GM21619 (cell line): Measurements from ENCODE around the gene NEB.
"Not testable (repeated sequence)": the region's sequence is repeated elsewhere in the genome, so short reads cannot be mapped to it uniquely, and the experiment has no call there.

Experiments
- ATAC-seq: cut with Tn5 transposase; IDR thresholded peaks from one replicate; pipeline ENCODE4 v1.9.1; 2021; ENCODE audit not compliant: unreplicated experiment

Gene NEB

GRCh38 chr2:151569167-151569566, 165.1 kb downstream of the NEB start:
- ATAC-seq, result no peak

- no peak for ATAC-seq
These were observed 165.8 kb downstream of the NEB start for GRCh38 chr2:151568501-151568900.

DNA sequence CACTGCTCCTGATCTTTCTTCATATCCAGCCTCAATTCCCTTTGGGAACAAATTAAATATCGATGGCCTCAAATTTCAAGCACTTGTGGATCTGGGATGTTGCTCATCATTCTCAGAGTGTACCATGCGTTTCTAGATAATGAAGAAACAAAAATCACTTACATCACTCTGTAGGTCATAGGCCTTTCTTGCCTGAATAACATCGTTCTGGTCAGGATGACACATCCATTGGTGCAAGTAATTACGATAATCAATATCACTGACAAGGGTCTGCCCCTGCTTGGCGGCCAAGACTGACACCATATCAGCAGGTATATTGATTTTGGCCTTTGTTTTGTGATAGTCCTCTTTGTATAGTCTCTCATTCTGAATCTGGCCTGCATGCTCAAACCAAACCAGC, 167.3 kb downstream of the NEB start:
- no peak for ATAC-seq

DNA sequence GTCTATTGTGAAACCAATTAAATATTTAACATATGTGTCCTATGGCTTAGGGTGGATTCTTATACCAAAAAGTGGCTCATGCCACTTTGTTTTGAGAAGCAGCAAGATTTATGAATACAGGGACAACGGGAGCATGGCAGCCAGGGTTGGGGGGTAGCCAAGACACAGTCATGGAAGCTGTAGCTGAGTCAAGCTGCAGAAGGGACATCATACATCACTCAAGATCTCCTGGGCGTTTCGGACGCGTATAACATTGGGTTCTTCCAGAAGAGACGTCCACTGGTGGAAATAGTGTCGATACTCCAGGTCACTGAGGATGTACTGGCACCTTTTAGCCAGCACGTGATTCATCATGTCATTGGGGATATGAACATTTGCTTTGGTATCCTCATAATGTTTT, 171.9 kb downstream of the NEB start:
- ATAC-seq, result no peak

DNA sequence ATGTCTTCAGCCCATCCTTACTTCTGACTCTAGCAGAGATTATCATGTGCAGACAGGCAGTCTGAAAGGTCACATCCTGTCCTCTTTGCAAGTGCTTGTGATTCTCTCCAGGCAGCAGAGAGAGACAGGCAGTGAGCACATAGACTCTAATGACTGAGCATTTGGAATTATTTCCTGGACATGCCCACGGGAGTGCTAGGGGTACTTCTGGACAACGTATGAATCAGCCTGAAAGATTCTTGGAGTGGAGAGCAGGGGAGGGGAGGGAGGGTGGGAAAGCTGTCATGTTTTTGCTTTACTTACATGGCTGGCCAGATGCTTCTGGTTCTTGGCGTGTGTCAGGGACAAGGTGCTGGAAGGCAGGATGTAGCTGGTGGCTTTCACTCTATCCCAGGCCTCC, 174.0 kb downstream of the NEB start:
- ATAC-seq, result no peak

DNA sequence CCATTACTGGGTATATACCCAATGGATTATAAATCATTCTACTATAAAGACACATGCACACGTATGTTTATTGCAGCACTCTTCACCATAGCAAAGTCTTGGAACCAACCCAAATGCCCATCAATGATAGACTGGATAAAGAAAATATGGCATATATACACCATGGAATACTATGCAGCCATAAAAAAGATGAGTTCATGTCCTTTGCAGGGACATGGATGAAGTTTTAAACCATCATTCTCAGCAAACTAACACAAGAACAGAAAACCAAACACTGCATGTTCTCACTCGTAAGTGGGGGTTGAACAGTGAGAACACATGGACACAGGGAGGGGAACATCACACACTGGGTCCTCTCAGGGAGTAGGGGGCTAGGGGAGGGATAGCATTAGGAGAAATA, 174.8 kb downstream of the NEB start:
- ATAC-seq, result not testable (repeated sequence)

DNA sequence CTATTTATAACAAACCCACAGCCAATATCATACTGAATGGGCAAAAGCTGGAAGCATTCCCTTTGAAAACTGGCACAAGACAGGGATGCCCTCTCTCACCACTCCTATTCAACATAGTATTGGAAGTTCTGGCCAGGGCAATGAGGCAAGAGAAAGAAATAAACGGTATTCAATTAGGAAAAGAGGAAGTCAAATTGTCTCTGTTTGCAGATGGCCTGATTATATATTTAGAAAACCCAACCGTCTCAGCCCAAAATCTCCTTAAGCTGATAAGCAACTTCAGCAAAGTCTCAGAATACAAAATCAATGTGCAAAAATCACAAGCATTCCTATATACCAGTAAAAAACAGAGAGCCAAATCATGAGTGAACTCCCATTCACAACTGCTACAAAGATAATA, 176.4 kb downstream of the NEB start:
- not testable (repeated sequence) for ATAC-seq

DNA sequence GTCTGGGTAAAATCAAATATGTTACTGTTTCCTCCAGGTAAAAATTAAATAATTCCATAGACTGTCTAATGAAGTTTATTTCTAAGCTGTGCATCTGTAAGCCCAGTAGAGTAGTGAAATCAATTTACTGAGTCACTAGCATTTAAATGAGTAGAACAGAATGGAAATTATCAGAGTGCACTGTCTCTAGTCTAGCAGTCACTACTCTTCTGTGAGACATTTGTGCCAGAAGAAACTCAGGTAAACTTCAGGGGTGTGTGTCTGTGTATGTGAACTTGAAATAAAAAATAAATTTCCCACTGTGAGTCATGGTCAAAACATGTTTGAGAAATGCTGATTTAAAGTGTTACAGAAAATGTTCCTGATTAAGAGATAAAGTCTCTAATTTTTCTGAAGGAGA, 178.2 kb downstream of the NEB start:
- no peak for ATAC-seq

GRCh38 chr2:151552287-151552686, 182.0 kb downstream of the NEB start:
- no peak for ATAC-seq

- ATAC-seq, result no peak
These were observed 182.7 kb downstream of the NEB start for GRCh38 chr2:151551556-151551955.

- ATAC-seq, result no peak
These were observed 185.1 kb downstream of the NEB start for GRCh38 chr2:151549191-151549590.

- ATAC-seq, result no peak
These were observed 189.8 kb downstream of the NEB start for GRCh38 chr2:151544449-151544848.

DNA sequence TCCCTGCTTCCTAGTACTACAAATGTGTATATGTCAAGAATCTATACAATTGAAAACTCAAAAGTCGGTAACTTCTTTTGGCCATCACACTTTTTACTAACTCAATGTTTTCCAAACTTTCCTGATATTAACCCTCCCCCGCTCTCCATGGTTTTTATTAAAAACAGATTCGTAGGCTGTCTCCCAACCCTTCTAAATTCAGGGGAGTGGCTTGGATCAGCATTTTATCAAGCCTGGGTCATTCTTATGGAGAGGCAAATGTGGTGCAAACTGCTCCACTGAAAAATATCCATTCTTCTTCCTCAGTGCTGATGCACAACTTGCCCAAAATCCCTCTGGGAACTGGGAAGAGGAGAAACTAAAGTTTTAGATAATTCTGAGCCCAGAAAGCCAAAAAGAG, 190.4 kb downstream of the NEB start:
- no peak for ATAC-seq

DNA sequence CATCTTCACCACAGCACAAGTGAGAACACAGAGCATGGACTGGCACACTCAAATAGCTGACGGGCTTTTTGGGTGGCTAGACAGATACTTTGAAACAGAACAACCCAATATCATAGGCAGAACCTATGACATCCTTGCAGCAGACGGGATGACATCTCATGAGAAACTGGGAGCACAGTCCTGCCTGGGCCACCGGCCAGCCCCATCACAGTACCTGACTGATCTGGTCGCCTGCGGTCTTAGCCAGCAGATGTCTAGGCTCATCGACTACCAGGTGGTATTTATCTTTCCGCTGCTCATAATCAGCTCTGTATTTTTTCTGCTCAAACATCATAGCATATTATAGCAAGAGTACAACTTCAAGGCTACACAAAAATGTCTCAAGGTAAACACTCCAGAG, 200.3 kb downstream of the NEB start:
- no peak for ATAC-seq

- no peak for ATAC-seq
These were observed 201.1 kb downstream of the NEB start for GRCh38 chr2:151533127-151533526.

DNA sequence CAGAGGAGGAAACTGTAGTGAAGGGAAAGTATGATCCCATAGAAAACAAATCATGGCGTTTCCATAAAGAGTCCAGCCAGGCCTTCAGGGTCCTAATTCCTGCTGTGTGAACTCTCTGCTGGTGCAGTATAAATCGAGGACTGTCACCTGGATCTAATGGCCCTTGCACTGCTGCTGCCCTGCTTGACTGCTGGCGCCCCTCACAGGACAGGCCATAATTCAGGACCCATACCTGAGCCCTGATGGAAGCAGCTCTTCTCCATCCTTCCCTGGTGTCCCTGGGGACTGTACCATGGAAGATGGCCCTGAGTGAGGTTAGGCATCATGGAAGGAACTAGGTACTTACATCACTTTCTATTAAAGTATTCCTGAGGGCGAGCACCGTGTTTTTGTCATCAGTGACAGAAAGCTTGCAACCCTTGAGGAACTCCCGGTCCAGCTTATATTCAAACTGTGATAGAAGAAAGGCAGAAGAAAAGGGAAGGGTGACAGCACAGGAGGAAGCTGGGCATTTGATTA, 207.6 kb downstream of the NEB start:
- ATAC-seq, result no peak

GRCh38 chr2:151525821-151526373, 208.4 kb downstream of the NEB start:
- ATAC-seq, result no peak

DNA sequence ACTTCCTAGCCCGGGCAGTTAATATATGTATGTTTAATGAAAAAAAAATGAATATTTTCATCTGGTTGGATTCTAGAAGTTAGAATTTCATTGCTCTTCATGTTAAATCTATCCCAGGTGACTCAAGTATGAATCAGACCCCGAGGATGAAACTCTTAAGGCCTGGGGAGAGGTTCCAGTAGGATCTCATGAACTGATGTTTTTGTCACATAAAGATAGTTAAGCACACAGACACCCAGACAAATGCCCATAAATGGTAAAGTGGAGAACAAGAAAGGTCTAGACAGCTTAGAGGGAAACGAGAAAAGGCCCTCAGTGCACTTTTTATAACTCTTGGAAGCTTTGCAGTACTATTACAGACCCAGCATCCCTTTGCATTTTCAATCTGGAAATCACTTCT, 210.4 kb downstream of the NEB start:
- no peak for ATAC-seq

GRCh38 chr2:151522556-151522955, 211.7 kb downstream of the NEB start:
- no peak for ATAC-seq

DNA sequence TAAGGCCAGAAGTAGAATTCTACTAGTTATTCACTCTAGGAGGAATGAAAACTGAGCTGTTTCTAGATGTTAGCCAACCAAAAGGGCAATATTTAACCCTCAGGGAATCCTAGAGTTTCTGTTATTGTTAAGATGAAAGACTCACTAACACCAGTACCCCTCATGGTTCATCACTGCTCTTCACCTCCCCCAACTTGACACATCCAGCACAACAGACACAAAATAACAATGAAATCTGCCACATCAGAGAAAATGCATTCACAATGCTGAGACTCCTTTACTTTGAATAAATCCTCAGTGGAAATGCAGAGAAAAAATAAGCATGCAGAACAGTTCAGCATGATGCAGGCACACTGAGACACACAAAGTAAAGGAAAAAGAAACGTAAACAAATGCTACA, 213.3 kb downstream of the NEB start:
- ATAC-seq, result no peak

DNA sequence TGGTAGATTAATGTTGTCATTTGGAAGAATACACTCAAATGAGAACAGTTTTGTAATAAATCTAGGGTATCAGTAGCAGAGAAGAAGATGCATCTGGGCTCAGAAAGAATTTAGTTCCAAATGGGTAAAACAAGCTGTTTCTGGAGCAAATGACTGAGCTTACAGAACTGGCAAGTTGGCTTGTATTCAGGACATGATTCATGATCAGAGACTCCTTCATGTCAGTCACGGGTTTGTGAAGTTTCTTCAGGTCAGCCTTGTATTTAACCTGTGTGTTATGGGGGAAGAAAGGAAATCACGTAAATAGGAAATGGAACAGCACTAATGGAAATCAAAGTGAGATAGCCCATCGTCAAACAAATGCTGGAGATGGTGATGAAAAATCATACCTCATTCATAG, 215.5 kb downstream of the NEB start:
- ATAC-seq, result no peak

- no peak for ATAC-seq
These were observed 225.8 kb downstream of the NEB start for GRCh38 chr2:151508519-151508918.

- ATAC-seq, result no peak
These were observed 228.1 kb downstream of the NEB start for GRCh38 chr2:151506170-151506569.

DNA sequence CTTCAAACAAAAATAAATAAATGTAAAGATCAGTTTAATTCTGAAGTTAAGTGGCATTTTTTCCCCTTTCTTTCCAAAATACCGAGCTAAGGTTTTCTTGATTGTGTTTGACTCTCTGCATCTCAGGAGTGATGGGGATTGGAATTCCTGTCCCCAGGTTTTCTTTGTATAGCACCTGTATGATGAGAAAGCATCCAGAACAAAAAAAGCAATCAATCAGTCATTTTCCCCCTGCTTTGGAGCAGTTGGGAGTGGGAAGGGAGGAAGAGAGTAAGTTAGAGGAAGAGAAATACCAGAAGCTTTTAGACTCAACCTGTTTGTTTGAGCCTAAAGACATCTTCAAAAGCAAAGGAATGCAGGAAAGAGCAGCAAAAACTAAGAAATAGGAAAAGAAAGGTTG, 236.1 kb downstream of the NEB start:
- ATAC-seq, result no peak
